Measurements from ENCODE around the gene ZEB1. TPM values are rescaled to one million over a fixed set of nuclear protein-coding genes. Genes with fewer than 3 reads are reported as not detected.

The ZEB1 gene
- total RNA-seq, 4 donors from 2014 or later: 51.7 to 67.7 (median 57.9) TPM

DNA sequence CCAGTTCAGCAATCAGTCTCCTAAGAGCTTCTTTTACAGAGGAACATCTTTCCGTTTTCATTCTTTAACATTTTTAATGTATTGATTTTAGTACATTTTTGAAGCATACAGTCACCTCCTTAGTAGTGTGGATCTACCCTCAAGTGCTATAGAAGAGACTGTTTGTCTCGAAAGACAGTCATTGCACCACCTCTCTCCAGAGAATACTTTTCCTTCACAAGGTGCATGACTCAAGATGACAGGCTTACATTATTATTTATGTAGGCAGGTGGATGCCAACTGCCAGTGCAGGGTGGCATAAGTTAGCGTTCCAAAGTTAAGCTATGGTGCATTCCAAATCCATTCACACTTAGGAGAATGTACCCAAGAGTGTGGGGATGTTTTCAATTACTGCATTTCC is 71.8 kb downstream of the ZEB1 start:
- Histone ChIP-seq H3K27ac (no peak overlapping the region), H3K4me1 (no peaks in the 10 kb centered on the region), H3K36me3 (no peaks in the 10 kb centered on the region), H3K9me3 (no peaks in the 10 kb centered on the region), H3K4me3 (replicated peaks in 1 of 3) (no peak overlapping the region), H3K27me3 (no peaks in the 10 kb centered on the region)
- intact Hi-C loops (cut with DNase I): no loop called here
- TF ChIP-seq POLR2A (IDR thresholded peaks at IDR 0.05): no peak
- TF ChIP-seq, protein P1, sequence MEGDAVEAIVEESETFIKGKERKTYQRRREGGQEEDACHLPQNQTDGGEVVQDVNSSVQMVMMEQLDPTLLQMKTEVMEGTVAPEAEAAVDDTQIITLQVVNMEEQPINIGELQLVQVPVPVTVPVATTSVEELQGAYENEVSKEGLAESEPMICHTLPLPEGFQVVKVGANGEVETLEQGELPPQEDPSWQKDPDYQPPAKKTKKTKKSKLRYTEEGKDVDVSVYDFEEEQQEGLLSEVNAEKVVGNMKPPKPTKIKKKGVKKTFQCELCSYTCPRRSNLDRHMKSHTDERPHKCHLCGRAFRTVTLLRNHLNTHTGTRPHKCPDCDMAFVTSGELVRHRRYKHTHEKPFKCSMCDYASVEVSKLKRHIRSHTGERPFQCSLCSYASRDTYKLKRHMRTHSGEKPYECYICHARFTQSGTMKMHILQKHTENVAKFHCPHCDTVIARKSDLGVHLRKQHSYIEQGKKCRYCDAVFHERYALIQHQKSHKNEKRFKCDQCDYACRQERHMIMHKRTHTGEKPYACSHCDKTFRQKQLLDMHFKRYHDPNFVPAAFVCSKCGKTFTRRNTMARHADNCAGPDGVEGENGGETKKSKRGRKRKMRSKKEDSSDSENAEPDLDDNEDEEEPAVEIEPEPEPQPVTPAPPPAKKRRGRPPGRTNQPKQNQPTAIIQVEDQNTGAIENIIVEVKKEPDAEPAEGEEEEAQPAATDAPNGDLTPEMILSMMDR (IDR thresholded peaks at IDR 0.05): no peak
- 95 to 96% methylated on average over 3 of the region's 3 CpGs for WGBS, 2 donors
- DNase-seq: no peak

DNA sequence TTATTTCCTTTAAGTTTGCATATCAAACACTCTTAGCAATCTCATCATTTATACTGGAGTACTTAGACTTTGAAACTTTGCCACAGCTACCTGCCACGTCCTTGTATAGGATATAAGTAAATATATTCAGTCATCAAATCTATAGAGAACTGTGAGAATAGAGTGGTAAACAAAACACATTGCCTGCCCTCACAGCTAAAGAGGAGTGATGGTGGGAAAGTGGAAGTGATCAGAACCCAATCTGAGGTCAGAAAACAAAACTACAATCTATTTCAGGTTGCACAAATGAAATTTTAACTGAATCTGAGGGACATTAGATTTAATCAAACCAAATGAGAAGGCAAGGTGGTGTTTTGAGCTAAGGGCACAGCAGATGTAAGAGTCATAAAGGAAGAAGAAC is 74.8 kb downstream of the ZEB1 start:
- DNase-seq: no peak
- Histone ChIP-seq H3K27me3 (no peaks in the 10 kb centered on the region), H3K4me3 (replicated peaks in 1 of 3) (no peak overlapping the region), H3K4me1 (no peaks in the 10 kb centered on the region), H3K36me3 (no peaks in the 10 kb centered on the region), H3K27ac (no peak overlapping the region), H3K9me3 (no peaks in the 10 kb centered on the region)
- WGBS, 2 donors: 94 to 97% methylated on average over 1 of the region's 1 CpG
- TF ChIP-seq, protein P1 (IDR thresholded peaks at IDR 0.05): no peak
- no peak for TF ChIP-seq POLR2A (IDR thresholded peaks at IDR 0.05)
- intact Hi-C loops (cut with DNase I): no loop called here

DNA sequence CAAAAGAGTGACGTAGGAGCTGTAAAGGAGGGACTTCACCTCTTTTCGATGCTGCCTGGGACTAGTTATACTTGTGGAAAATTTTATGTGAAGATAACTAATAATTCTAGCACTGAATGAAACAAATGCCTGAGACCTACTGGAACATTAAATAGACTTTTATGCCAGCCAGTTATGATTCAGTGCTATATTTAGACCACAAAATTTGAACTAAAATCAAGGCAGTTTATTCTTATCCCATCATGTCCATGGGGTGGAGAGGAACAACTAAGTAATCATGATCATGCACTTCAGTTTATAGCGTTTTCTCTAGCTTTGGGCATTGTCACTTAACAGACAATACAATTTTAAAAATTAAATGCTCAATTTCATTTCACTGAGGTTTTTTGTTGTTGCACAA is 76.7 kb downstream of the ZEB1 start:
- Histone ChIP-seq H3K27me3 (no peaks in the 10 kb centered on the region), H3K4me3 (replicated peaks in 1 of 3) (no peak overlapping the region), H3K9me3 (no peaks in the 10 kb centered on the region), H3K4me1 (peaks cover 0 to 4% of the 10 kb centered on the region in 2 donors), H3K36me3 (no peaks in the 10 kb centered on the region), H3K27ac (no peak overlapping the region)
- intact Hi-C loops (cut with DNase I): no loop called here
- no peak for DNase-seq
- 62 to 76% methylated on average over 3 of the region's 3 CpGs for WGBS, 2 donors
- TF ChIP-seq POLR2A (IDR thresholded peaks at IDR 0.05): no peak
- TF ChIP-seq, protein P1 (IDR thresholded peaks at IDR 0.05): no peak

DNA sequence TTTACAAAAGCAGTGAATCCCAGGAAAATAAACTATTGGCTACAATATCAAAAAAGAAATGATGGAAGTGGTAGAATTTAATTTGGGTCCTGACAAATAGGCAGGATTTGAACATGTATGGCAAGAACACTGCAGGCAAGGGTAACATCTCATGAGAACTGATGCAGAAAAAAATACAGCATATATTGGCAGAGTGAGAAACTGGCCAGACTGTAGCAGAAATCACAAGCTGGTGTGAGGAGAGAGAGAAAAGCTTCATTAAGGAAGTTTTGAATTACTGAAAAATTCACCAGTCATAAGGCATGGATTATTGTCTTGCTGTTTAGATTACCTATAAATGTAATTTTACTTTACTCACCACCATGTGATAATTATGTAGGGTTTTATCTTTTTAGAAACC is 77.4 kb downstream of the ZEB1 start:
- Histone ChIP-seq H3K27ac (no peak overlapping the region), H3K9me3 (no peaks in the 10 kb centered on the region), H3K36me3 (no peaks in the 10 kb centered on the region), H3K4me3 (replicated peaks in 1 of 3) (no peak overlapping the region), H3K27me3 (no peaks in the 10 kb centered on the region), H3K4me1 (peaks cover 4 to 5% of the 10 kb centered on the region in 2 donors)
- TF ChIP-seq, protein P1 (IDR thresholded peaks at IDR 0.05): no peak
- no peak for TF ChIP-seq POLR2A (IDR thresholded peaks at IDR 0.05)
- no peak for DNase-seq
- intact Hi-C loops (cut with DNase I): no loop called here

DNA sequence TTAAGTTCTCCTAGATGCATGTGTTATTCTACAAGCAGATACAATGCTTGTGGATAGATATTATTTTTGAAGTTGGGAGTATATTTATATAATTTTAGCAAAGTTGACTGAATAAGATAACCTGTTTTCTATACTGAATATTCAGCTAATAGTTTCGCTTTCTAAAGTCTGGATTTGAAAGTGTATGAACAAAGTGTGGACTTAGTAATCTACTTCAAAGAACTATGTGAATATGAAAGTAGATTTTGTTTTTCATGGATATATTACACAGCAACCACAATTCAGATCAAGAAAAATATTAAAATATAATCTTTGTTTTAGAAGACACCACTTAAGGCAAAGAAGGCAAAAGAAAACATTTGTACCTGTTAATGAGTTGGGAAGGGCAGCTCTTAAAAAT is 78.8 kb downstream of the ZEB1 start:
- Histone ChIP-seq H3K4me1 (peaks cover 10 to 19% of the 10 kb centered on the region in 2 donors), H3K9me3 (no peaks in the 10 kb centered on the region), H3K27ac (no peak overlapping the region), H3K27me3 (no peaks in the 10 kb centered on the region), H3K4me3 (replicated peaks in 1 of 3) (no peak overlapping the region), H3K36me3 (no peaks in the 10 kb centered on the region)
- WGBS, 2 donors: 96 to 99% methylated on average over 1 of the region's 1 CpG
- DNase-seq: no peak
- TF ChIP-seq POLR2A (IDR thresholded peaks at IDR 0.05): no peak
- TF ChIP-seq, protein P1 (IDR thresholded peaks at IDR 0.05): no peak
- intact Hi-C loops (cut with DNase I): no loop called here
